K562 (cell line): ENCODE measurements around the gene TRIM33. TPM values are rescaled to one million over a fixed set of nuclear protein-coding genes. Genes with fewer than 3 reads are reported as not detected.
A peak's percentile ranks its signal among the peaks of the same experiment; 100 is the strongest.

Experiments used
- BACH1 ChIP-seq: fragments of 200-800 bp; sonication (Bioruptor generic); IDR thresholded peaks from 2 replicates; pipeline ENCODE4 v1.6.1; 2016; ENCODE audit warnings: missing genetic modification characterization, missing compliant biosample characterization
- BMI1 ChIP-seq: fragments of 150-350 bp; IDR thresholded peaks from 2 replicates; pipeline ENCODE4 v1.6.1; 2014; ENCODE audit warnings: low read length
- CBX5 ChIP-seq: IDR thresholded peaks from 2 replicates; pipeline ENCODE4 v1.6.1; 2014; ENCODE audit warnings: low read depth, borderline replicate concordance
- EHMT2 ChIP-seq: fragments of 450-650 bp; IDR thresholded peaks from 2 replicates; pipeline ENCODE4 v1.6.1; 2018; ENCODE audit warnings: antibody characterized with exemption
- HDAC1 ChIP-seq, 2 experiments: fragments of 450-650 bp; IDR thresholded peaks; 2 replicates each; pipeline ENCODE4 v1.6.1; 2016 to 2017; ENCODE audit warnings: inconsistent platforms in 1 of 2, mild to moderate bottlenecking in 1 of 2, moderate library complexity in 1 of 2
- HNRNPLL ChIP-seq: fragments of 200-400 bp; formaldehyde crosslinking; IDR thresholded peaks from 2 replicates; pipeline ENCODE4 v1.6.1; 2017; ENCODE audit warnings: low read length, low read depth, mild to moderate bottlenecking; ENCODE audit not compliant: poor library complexity, severe bottlenecking
- KDM5B ChIP-seq: fragments of 200-600 bp; sonication (generic); IDR thresholded peaks from 2 replicates; pipeline ENCODE4 v1.6.1; 2012; ENCODE audit warnings: low read depth, mild to moderate bottlenecking, moderate library complexity, low read length, control low read depth, inconsistent platforms; ENCODE audit not compliant: insufficient replicate concordance
- NFE2L1 ChIP-seq: fragments of 450-650 bp; IDR thresholded peaks from 2 replicates; pipeline ENCODE4 v1.6.1; 2016; ENCODE audit warnings: missing genetic modification characterization, low read depth, mild to moderate bottlenecking, missing compliant biosample characterization, moderate library complexity, borderline replicate concordance
- POU5F1 ChIP-seq: fragments of 150-350 bp; IDR thresholded peaks from 2 replicates; pipeline ENCODE4 v1.6.1; 2014; ENCODE audit warnings: borderline replicate concordance, low read length, low read depth, mild to moderate bottlenecking; ENCODE audit not compliant: partially characterized antibody
- PURB ChIP-seq: sonication (generic); formaldehyde crosslinking; IDR thresholded peaks from 2 replicates; pipeline ENCODE4 v1.9.0; 2021; ENCODE audit warnings: low read depth, mild to moderate bottlenecking, missing genetic modification reagents
- ZNF121 ChIP-seq: sonication (generic); formaldehyde crosslinking; conservative IDR thresholded peaks from 2 replicates; pipeline ENCODE4 v1.8.0; 2022; ENCODE audit warnings: missing genetic modification reagents
- ZNF507 ChIP-seq: conservative IDR thresholded peaks from 2 replicates; pipeline ENCODE4 v1.6.1; 2017; ENCODE audit warnings: missing genetic modification characterization, missing compliant biosample characterization
- ZNF583 ChIP-seq: fragments of 250-450 bp; sonication (Bioruptor Pico); IDR thresholded peaks from 2 replicates; pipeline ENCODE4 v1.4.0; 2020
- ZNF699 ChIP-seq: fragments of 250-450 bp; sonication (Bioruptor Pico); IDR thresholded peaks from 2 replicates; pipeline ENCODE4 v1.8.0; 2021; ENCODE audit warnings: mild to moderate bottlenecking, moderate library complexity; ENCODE audit not compliant: insufficient replicate concordance
- polyA plus RNA-seq, 8 experiments: library from polyadenylated mRNA; depleted of rRNA in 4 of 8; stranded (reverse) in 5 of 8; unstranded in 3 of 8; fragments of >200 nt; fragmentation: Nextera tagmentation in 2 of 8; fragmentation: Illumina TruSeq in 1 of 8; extraction: Ambion mirVana in 2 of 8; extraction: Trizol in 1 of 8; gene quantifications; 2 replicates each; pipeline versions ENCODE4 v1.2.1 to v1.2.3, GENCODE V29; 2011 to 2014; ENCODE audit warnings: inconsistent platforms in 1 of 8, missing spikeins in 1 of 8
- total RNA-seq, 7 experiments: library from RNA; depleted of rRNA in 6 of 7; stranded (reverse); fragments of >200 nt in 6 of 7; fragmentation: Illumina TruSeq in 2 of 7; extraction: Trizol in 2 of 7; gene quantifications; 2 replicates each; pipeline versions ENCODE4 v1.2.1 to v1.2.3, GENCODE V29; 2011 to 2021; ENCODE audit warnings: low replicate concordance in 1 of 7
- TF ChIP-seq, protein P1 (sequence below): sonication (generic); formaldehyde crosslinking; IDR thresholded peaks from 2 replicates; pipeline ENCODE4 v1.8.0; 2022; ENCODE audit warnings: missing genetic modification reagents, mild to moderate bottlenecking, borderline replicate concordance
- TF ChIP-seq, protein P2 (sequence below), 3 experiments: fragments of 200-800 bp in 1 of 3; sonication (Bioruptor generic) in 1 of 3; sonication (generic) in 1 of 3; formaldehyde crosslinking in 1 of 3; IDR thresholded peaks; 2 replicates each; pipeline versions ENCODE4 v1.6.1 to v1.8.0; 2016 to 2022; ENCODE audit warnings: mild to moderate bottlenecking in 2 of 3, missing compliant biosample characterization in 2 of 3, missing genetic modification characterization in 2 of 3, missing genetic modification reagents in 1 of 3
- TF ChIP-seq, protein P3 (sequence below): fragments of 450-650 bp; IDR thresholded peaks from 2 replicates; pipeline ENCODE4 v1.6.1; 2018; ENCODE audit warnings: mild to moderate bottlenecking, low read depth; ENCODE audit not compliant: partially characterized antibody
- TF ChIP-seq, protein P4 (sequence below): fragments of 450-650 bp; IDR thresholded peaks from 2 replicates; pipeline ENCODE4 v1.6.1; 2016; ENCODE audit warnings: mild to moderate bottlenecking
- TF ChIP-seq, protein P5 (sequence below): sonication (generic); formaldehyde crosslinking; IDR thresholded peaks from 2 replicates; pipeline ENCODE4 v1.5.0; 2020; ENCODE audit warnings: missing genetic modification reagents

Gene TRIM33
- total and polyA plus RNA-seq, 9 of the 15 experiments (the other 6 are each of a cell fraction or from before 2014, with no cell fraction given), result 9.3 to 58.4 (median 40.2) TPM

DNA sequence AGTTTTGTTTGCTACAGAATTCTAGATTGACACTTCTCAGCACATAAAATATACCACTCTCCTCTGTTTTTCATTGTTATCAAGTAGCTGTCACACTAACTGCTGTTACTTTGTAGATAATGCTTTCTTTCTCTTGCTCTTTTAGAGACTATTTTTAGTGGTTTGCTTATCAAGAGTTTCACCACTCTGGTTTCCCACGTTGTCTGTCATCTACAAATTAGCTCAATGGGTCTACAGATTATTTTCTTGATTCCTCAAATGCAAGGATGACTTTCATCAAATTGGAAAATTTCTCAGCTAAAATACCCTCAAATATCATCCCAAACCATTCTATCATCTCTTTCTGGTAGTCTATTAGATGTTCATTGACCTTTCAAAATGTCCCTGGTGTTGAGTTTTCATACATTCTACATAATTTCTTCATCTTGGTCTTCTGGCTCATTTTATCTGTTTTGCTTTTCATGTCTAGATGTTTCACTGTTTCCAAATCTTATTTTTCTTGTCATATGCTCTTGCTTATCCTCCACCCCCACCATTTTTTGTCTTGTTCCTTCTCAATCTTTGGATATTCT, 122.5 kb downstream of the TRIM33 start (continued):
- TF ChIP-seq, protein P1, sequence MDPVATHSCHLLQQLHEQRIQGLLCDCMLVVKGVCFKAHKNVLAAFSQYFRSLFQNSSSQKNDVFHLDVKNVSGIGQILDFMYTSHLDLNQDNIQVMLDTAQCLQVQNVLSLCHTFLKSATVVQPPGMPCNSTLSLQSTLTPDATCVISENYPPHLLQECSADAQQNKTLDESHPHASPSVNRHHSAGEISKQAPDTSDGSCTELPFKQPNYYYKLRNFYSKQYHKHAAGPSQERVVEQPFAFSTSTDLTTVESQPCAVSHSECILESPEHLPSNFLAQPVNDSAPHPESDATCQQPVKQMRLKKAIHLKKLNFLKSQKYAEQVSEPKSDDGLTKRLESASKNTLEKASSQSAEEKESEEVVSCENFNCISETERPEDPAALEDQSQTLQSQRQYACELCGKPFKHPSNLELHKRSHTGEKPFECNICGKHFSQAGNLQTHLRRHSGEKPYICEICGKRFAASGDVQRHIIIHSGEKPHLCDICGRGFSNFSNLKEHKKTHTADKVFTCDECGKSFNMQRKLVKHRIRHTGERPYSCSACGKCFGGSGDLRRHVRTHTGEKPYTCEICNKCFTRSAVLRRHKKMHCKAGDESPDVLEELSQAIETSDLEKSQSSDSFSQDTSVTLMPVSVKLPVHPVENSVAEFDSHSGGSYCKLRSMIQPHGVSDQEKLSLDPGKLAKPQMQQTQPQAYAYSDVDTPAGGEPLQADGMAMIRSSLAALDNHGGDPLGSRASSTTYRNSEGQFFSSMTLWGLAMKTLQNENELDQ (CRISPR knock-in tag), result no peak
- TF ChIP-seq, protein P2, sequence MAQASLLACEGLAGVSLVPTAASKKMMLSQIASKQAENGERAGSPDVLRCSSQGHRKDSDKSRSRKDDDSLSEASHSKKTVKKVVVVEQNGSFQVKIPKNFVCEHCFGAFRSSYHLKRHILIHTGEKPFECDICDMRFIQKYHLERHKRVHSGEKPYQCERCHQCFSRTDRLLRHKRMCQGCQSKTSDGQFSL (CRISPR knock-in tag; IDR thresholded peaks at IDR 0.05), result no peak
- TF ChIP-seq, protein P2 (tag; IDR thresholded peaks at IDR 0.05), result no peak
- TF ChIP-seq ZNF121 (CRISPR knock-in tag), result no peak
- TF ChIP-seq ZNF699 (CRISPR knock-in tag), result no peak
- no peak for TF ChIP-seq ZNF507 (tag)
- TF ChIP-seq ZNF583 (CRISPR knock-in tag), result no peak
- TF ChIP-seq CBX5, result no peak
- TF ChIP-seq KDM5B, result no peak
- TF ChIP-seq, protein P3, sequence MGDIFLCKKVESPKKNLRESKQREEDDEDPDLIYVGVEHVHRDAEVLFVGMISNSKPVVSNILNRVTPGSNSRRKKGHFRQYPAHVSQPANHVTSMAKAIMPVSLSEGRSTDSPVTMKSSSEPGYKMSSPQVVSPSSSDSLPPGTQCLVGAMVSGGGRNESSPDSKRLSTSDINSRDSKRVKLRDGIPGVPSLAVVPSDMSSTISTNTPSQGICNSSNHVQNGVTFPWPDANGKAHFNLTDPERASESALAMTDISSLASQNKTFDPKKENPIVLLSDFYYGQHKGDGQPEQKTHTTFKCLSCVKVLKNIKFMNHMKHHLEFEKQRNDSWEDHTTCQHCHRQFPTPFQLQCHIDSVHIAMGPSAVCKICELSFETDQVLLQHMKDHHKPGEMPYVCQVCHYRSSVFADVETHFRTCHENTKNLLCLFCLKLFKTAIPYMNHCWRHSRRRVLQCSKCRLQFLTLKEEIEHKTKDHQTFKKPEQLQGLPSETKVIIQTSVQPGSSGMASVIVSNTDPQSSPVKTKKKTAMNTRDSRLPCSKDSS, result peak; percentile 36
- no peak for TF ChIP-seq HNRNPLL
- TF ChIP-seq, protein P4, sequence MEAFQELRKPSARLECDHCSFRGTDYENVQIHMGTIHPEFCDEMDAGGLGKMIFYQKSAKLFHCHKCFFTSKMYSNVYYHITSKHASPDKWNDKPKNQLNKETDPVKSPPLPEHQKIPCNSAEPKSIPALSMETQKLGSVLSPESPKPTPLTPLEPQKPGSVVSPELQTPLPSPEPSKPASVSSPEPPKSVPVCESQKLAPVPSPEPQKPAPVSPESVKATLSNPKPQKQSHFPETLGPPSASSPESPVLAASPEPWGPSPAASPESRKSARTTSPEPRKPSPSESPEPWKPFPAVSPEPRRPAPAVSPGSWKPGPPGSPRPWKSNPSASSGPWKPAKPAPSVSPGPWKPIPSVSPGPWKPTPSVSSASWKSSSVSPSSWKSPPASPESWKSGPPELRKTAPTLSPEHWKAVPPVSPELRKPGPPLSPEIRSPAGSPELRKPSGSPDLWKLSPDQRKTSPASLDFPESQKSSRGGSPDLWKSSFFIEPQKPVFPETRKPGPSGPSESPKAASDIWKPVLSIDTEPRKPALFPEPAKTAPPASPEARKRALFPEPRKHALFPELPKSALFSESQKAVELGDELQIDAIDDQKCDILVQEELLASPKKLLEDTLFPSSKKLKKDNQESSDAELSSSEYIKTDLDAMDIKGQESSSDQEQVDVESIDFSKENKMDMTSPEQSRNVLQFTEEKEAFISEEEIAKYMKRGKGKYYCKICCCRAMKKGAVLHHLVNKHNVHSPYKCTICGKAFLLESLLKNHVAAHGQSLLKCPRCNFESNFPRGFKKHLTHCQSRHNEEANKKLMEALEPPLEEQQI, result peak; percentile 75; the same call in 1 of the 2 replicates
- TF ChIP-seq NFE2L1, result no peak
- no peak for TF ChIP-seq BMI1
- TF ChIP-seq PURB (CRISPR knock-in tag), result no peak
- TF ChIP-seq BACH1 (tag), result no peak
- TF ChIP-seq, protein P5, sequence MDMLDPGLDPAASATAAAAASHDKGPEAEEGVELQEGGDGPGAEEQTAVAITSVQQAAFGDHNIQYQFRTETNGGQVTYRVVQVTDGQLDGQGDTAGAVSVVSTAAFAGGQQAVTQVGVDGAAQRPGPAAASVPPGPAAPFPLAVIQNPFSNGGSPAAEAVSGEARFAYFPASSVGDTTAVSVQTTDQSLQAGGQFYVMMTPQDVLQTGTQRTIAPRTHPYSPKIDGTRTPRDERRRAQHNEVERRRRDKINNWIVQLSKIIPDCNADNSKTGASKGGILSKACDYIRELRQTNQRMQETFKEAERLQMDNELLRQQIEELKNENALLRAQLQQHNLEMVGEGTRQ (CRISPR knock-in tag), result no peak
- peak in 1 of 2 experiments; percentile 94; a peak in 2 of 4 replicates for TF ChIP-seq HDAC1 (IDR thresholded peaks at IDR 0.05)
- no peak for TF ChIP-seq POU5F1
- 0 out of 2 replicates have a peak, but pooled peaks have one; percentile 81 for TF ChIP-seq EHMT2
